ENCODE results near the gene FCHSD2. TPM values are rescaled to one million over a fixed set of nuclear protein-coding genes. Genes with fewer than 3 reads are reported as not detected.

Gene FCHSD2
- total RNA-seq, 1 experiment from 2014 or later = 9.8 TPM

DNA sequence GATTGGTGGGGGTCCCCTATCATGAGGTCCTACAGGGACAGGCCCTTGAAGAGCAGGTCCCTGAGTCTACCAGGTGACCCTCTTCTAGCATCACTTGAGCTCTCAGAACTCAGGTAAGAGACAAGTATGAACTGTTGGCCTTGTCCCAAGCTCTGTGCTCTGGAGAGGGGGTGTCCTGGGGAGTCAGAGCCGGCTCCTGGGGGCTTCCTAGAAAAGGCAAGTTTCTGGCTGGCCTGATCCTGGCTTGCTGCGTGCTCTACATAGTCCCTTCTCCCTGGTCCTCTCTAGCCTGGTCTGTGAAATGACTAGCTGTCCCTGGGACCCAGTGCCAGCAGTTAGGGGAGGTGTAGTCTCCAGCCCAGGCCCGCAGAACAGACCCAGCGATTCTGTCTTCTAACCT, 316.5 kb downstream of the FCHSD2 start:
- no peak for DNase-seq
- no peaks in the 10 kb centered on the region for H3K9me3 ChIP-seq (replicated peaks)
- H3K27ac ChIP-seq = no peak overlapping the region
- no peaks in the 10 kb centered on the region for H3K36me3 ChIP-seq
- no peak overlapping the region for H3K4me3 ChIP-seq
- no peaks in the 10 kb centered on the region for H3K27me3 ChIP-seq
- H3K4me1 ChIP-seq = no peaks in the 10 kb centered on the region

DNA sequence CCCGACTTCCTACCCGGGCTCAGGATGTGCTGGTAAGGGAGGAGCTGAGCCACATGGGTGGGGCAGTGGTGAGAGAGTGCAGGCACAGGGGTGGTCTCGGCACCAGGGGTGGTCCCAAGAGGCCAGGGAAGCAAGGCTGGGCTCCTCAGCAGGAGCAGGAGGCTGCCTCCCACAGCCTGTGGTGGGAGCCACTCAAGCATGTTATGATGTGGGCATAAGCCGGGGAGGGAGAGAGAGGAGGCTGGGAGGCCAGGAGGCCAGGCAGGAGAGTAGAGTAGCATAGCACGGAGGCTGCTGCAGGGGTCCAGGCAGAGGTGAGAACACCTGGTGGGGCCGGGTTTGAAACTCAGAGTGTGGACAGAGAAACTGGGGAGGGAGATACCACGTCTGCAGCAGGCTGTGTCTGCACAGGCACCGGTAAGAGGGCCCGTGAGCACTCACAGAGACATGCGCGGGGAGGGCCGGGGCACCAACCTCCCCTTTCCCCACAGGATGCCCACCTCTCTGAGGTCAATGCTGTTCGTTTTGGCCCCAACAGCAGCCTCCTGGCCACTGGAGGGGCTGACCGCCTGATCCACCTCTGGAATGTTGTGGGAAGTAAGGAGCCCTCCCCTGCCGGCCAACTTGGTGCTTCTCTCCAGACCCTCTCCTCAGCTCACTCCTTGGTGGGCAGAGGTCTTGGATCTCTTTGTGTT, 317.2 kb downstream of the FCHSD2 start:
- H3K9me3 ChIP-seq (replicated peaks) = no peaks in the 10 kb centered on the region
- no peak overlapping the region for H3K27ac ChIP-seq
- DNase-seq = no peak
- no peaks in the 10 kb centered on the region for H3K4me1 ChIP-seq
- H3K36me3 ChIP-seq = no peaks in the 10 kb centered on the region
- no peaks in the 10 kb centered on the region for H3K27me3 ChIP-seq
- H3K4me3 ChIP-seq = no peak overlapping the region

DNA sequence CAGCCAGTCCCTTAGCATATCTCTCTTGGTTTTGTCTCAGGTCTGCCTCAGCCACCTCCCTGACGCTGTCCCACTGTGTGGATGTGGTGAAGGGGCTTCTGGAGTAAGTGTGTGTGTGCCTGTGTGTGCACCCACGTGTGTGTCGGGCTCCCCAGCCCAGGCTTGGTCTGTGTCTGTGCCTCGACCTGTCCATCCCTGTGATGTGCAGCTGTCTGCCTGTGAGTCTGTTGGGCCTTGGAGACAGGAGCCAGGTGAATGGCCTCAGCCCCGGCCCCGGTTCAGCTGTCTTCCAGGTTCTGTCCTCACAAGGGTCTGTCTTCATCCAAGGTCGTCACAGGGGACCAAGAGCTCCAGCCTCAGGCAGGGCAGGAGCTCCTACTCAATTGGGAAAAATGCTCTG, 318.1 kb downstream of the FCHSD2 start:
- H3K4me3 ChIP-seq = no peak overlapping the region

DNA sequence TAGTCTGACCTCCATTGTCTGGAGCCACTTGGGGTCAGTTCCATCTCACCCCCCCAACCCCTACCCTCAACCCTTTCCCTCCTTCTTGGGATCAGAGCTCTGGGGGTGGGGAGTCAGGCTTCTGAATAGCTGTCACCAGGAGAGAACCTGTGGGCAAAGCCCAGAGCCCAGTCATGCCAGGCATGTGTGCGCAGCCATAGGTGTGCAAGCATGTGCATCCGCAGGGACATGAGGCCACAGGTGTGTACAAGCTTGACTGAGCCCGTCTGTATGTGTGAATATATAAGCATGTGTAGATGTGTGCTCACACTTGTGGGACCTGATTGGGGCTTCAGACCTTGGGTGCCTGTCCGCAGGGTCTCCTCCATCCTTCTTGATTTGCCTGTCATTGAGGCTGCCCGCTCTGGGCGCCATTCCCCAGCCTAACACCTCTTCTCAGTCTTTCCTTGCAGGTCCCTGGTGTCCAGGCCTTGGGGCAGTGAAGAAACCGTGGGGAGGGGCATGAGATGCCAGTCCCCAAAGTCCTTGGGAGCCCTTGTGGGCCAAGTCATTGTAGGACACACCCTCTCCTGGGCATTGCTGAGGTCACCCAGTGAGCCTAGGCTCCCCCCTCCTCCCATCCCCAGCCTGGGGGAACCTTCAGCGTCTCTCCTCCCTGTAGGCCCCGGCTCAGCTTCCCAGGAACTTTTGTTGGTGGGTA, 318.9 kb downstream of the FCHSD2 start:
- no peak for DNase-seq
- Histone ChIP-seq H3K27ac (no peak overlapping the region), H3K36me3 (no peaks in the 10 kb centered on the region), H3K4me1 (no peaks in the 10 kb centered on the region), H3K9me3 (replicated peaks) (no peaks in the 10 kb centered on the region), H3K4me3 (no peak overlapping the region), H3K27me3 (no peaks in the 10 kb centered on the region)

More for the DNA sequence above, 318.1 kb downstream of the FCHSD2 start:
- Histone ChIP-seq H3K36me3 (no peaks in the 10 kb centered on the region), H3K27ac (no peak overlapping the region), H3K4me1 (no peaks in the 10 kb centered on the region), H3K27me3 (no peaks in the 10 kb centered on the region), H3K9me3 (replicated peaks) (no peaks in the 10 kb centered on the region)
- no peak for DNase-seq

DNA sequence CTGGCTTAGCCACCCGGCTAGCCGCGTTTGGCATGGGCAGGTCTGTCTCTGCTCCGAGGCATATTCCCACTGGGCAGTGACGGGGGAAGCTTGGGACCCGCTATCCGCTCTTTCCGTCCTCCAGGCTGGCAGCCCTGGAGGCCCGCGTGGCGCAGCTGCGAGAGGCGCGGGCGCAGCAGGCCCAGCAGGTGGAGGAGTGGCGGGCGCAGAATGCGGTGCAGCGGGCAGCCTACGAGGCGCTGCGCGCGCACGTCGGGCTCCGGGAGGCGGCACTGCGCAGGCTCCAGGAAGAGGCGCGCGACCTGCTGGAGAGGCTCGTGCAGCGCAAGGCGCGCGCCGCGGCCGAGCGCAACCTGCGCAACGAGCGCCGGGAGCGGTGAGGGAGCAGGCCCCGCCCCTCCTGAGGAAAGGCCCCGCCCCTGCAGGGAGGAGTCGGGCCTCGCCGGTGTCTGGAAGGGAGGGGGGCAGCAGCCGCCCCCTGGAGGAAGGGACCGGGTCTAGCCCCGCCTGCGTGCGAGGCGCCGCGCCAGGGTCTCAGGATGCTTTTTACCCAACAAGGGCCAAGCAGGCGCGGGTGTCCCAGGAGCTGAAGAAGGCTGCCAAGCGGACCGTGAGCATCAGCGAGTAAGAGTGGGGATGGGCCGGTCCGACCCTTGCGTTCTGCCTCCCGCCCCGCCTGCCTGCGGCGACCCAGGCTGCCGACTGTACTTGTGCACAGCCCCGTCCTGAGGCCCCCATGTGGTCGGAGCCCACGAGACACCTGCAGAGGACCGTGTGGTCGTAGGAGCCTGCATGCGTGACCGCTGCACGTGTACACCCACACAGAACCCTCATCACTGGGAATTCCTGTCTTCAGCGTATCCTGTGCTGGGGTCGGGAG, 320.0 kb downstream of the FCHSD2 start:
- no peak for DNase-seq
- Histone ChIP-seq H3K27me3 (no peaks in the 10 kb centered on the region), H3K4me3 (no peak overlapping the region), H3K4me1 (no peaks in the 10 kb centered on the region), H3K27ac (no peak overlapping the region), H3K9me3 (replicated peaks) (no peaks in the 10 kb centered on the region), H3K36me3 (no peaks in the 10 kb centered on the region)

DNA sequence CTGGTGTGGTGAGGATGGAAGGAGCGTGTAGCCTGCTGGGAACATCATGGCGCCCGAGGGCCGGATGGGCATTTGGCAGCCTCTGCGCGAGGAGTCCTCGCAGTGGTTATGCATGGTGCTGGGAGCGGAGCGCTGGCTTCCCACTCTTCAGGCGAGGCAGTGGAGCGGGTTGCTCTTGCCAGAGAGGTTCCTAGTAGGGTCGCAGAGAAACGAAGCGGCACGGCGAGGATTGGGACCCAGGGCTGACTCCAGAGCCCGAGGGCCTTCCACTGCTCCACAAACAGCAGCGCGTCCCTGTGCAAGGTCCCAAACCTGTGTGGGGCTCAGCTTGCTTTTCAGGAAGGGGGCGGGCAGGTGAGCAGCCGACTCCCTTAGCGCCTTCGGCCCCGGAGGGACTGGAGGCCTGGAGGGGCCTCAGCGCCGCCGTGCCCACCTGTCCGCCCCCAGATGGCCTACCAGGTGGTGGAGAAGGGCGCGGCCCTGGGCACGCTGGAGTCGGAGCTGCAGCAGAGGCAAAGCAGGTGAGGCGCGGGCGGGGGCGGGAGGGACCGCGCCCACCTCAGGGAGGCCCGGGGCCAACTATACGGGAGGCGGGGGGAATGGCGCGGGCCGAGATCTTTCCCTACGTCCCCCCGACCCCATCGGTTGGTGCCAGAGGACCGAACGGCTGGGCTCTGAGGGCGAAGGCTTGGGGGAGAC, 320.7 kb downstream of the FCHSD2 start:
- H3K4me3 ChIP-seq = no peak overlapping the region
- DNase-seq = no peak
- H3K4me1 ChIP-seq = peaks cover 3% of the 10 kb centered on the region
- no peaks in the 10 kb centered on the region for H3K36me3 ChIP-seq
- H3K9me3 ChIP-seq (replicated peaks) = no peaks in the 10 kb centered on the region
- H3K27me3 ChIP-seq = no peaks in the 10 kb centered on the region
- H3K27ac ChIP-seq = no peak overlapping the region

DNA sequence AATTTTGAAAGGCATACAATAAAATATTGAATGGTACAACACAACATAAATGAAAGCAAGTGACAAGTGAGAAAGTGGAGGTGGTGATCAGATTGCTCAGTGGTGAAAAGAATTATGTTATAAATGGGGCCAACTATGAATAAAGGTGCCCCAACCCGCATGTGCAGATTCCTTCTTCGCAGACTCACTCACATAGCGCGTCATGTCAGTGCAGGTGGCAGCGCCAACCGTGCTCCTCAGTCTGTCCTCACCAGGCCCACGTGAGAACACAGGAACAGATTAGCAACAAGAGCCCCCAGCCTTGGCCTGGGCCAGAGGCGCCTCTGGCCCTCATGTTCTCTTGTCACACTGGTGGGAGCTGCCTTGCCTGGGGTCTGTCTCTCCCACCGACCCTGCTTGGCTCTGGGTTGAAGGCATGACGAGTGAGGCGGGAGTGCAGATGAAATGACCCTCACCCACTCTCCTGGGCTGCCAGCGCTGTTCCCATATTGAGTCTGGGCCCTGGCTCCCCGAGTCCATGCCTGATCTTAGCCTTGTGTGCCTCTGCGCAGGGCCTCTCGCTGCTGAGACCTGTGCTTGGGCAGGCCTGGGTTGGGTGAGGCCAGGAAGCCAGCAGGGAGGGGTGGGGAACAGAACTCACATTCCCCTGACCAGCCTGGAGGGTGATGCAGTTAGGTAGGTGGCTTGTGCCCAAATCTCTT, 321.5 kb downstream of the FCHSD2 start:
- no peak for DNase-seq
- H3K9me3 ChIP-seq (replicated peaks) = no peaks in the 10 kb centered on the region
- peaks cover 11% of the 10 kb centered on the region for H3K4me1 ChIP-seq
- H3K27me3 ChIP-seq = no peaks in the 10 kb centered on the region
- H3K27ac ChIP-seq = no peak overlapping the region
- no peak overlapping the region for H3K4me3 ChIP-seq
- H3K36me3 ChIP-seq = no peaks in the 10 kb centered on the region

DNA sequence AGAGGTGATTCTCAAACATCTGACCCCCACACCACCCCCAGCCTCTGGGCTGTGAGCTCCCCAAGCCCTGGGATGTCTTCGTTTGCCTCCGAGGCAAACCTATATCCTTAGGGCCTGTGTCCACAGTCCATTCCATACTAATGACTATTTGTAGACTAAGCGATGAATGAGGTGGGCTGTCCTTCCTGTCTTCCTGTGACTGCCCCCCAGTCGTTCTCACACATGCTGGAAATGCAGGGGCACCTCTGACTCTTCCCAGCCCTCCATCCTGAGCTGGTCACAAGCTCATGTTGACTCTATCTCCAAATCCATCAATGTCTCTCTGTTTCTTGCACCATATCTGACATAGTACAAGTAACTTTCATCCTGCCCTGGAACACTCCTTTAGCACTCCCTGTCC, 323.1 kb downstream of the FCHSD2 start:
- H3K27ac ChIP-seq = no peak overlapping the region
- no peaks in the 10 kb centered on the region for H3K9me3 ChIP-seq (replicated peaks)
- peaks cover 13% of the 10 kb centered on the region for H3K4me1 ChIP-seq
- no peak for DNase-seq
- H3K4me3 ChIP-seq = no peak overlapping the region
- no peaks in the 10 kb centered on the region for H3K27me3 ChIP-seq
- H3K36me3 ChIP-seq = no peaks in the 10 kb centered on the region

DNA sequence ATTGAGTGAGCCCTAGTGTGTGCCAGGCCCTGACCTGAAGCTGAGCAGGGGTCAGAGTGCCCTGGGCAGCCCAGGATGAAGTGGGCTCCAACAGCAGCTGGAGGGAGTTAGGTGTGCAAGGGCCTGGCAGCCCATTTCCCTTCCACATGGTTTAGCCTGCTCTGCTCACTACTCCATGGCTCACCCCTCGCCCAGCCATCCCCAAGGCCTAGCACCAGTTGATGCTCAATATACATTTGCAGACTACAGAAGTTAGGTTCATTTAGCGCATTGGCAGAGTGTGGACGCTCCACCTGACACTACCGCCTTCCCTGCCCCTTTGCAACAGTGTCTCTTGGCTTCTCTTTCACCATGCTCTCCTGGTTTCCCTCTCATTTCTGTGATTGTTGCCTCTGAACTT, 324.2 kb downstream of the FCHSD2 start:
- Histone ChIP-seq H3K27me3 (no peaks in the 10 kb centered on the region), H3K4me3 (no peak overlapping the region), H3K4me1 (peaks cover 13% of the 10 kb centered on the region), H3K27ac (no peak overlapping the region), H3K9me3 (replicated peaks) (no peaks in the 10 kb centered on the region), H3K36me3 (no peaks in the 10 kb centered on the region)
- DNase-seq = no peak

DNA sequence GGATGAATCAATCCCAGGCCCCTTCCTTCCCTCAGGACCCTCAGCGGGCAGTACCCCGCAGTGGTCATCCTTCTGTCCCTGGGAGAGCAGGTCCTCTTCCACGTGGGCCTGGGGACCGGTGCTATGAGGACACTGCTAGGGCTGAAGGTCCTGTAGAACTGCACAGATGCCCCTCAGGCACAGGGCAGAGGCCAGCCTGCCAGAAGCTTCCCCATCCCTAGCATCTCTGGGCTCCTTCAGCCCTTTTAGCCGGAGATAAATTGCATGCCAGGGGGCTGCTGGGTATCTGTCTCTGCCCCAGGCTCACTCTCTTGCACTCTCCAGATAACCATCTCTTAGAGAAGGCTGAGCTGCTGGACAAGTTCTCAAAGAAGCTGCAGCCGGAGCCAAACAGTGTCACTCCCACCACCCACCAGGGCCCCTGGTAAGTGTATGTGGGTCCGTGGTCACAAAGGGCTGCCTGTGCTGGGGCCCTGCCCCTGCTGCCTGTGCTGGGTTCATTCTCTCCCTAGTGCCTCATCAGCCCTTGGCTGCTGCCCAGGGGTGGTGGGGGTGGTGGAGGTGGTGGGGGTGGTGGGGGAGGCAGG, 325.6 kb downstream of the FCHSD2 start:
- Histone ChIP-seq H3K4me1 (peaks cover 17% of the 10 kb centered on the region), H3K27ac (no peak overlapping the region), H3K36me3 (no peaks in the 10 kb centered on the region), H3K4me3 (no peak overlapping the region), H3K27me3 (no peaks in the 10 kb centered on the region), H3K9me3 (replicated peaks) (no peaks in the 10 kb centered on the region)
- peak; percentile 65 for DNase-seq

DNA sequence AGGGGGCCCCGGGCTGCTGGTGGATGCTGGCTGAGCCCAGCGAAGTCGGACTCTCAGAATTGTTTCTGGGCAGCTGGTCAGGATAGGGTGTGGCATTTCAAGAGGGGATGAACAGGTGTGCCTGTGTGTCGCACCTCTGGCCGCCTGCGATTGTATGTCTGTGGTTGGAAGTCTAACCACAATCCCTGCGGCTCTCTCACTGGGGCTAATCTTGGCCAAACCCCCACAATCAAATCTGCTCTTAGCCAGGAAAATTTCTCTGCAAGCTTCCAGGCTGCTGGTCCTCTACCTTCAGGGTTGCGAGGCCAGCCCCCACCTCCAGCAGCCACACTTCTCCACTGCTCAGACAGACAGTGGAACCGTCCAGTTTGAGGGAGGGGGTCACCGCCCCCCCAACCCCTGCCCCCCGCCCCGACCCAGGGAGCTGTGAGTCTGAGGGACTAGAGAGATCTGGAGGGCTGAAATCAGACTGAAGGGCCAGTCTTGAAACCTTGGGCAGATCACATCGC, 327.0 kb downstream of the FCHSD2 start:
- peak; percentile 87 to 90 for DNase-seq
- no peaks in the 10 kb centered on the region for H3K36me3 ChIP-seq
- H3K4me3 ChIP-seq = peak overlapping the region; percentile 74
- no peaks in the 10 kb centered on the region for H3K9me3 ChIP-seq (replicated peaks)
- H3K27ac ChIP-seq = peak overlapping the region; percentile 92
- H3K4me1 ChIP-seq = peaks cover 17% of the 10 kb centered on the region
- H3K27me3 ChIP-seq = no peaks in the 10 kb centered on the region

DNA sequence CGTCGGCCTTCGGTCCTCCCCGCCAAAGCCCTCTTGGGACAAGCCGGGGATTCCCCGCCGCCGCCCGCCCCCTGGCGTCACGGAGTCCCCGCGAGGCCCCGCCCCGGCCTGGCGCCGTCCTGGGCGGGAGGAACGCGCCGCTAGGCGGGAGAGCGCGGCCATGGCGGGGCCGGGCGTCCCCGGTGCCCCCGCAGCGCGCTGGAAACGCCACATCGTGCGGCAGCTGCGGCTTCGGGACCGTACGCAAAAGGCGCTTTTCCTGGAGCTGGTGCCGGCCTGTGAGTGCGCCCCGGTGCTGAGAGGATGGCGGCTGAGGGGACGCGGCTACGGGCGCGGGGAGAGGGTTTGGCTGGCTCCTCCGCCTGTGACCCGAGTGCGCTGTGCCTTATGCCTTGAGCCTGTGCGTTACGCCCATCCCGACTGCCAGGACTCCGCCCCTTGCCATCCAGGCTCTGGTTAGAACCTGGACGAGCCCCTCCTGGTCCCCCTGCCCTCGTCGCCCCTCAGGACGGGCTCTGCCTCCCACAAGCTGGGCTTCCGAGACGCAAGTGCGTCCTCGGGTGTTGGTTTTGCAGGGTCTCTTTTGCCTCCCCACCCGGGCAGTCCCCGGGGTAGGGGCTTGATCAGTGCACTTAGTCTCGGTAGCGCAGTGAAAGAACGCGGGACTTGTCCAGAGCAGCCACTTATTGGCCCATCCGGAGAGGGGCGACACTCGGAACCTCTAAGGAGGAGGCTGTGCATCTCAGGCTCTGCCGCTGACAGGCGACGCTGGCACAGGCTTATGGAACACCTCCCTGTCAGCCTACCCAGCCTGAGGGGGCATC, 327.6 kb downstream of the FCHSD2 start, which contains the start of gene ATG16L2:
TSS of gene ATG16L2 (plus strand) at position 126 of the 824 bp plus-strand sequence. CDS start at position 161, 35 bp downstream.
- DNase-seq = peak; percentile 82 to 87
- H3K9me3 ChIP-seq (replicated peaks) = no peaks in the 10 kb centered on the region
- H3K4me1 ChIP-seq = peaks cover 17% of the 10 kb centered on the region
- H3K27ac ChIP-seq = peak within 1 kb of the TSS; percentile 92
- peak within 1 kb of the TSS; percentile 74 for H3K4me3 ChIP-seq
- H3K36me3 ChIP-seq = no peaks in the 10 kb centered on the region
- no peaks in the 10 kb centered on the region for H3K27me3 ChIP-seq

DNA sequence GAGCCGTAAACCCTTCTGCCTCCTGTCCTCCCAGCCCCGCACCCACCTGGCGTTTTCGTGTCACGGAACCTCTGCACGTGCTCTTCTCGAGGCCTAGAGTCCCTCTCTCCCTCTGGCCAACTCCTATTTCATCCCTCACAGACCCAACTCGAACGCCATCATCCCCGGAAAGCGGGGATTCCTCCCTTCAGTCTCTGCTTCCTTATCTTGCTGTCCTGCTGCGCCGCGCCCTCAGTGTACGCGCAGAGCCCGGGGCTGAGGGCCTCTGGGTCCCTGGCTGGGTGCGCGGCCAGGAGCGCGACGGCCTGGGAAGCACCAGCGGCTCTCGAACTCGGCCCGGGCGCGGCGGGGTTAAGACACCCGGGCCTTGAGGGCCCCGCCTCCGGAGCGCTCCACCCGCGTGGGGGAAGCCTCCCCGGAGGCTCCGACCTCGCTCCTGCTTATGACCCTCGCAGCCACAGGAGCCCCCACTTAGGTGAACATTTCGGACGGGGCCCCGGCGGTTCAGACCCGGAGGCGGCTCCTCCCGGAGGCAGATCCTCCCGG, 328.3 kb downstream of the FCHSD2 start:
- peak overlapping the region; percentile 92 for H3K27ac ChIP-seq
- H3K36me3 ChIP-seq = no peaks in the 10 kb centered on the region
- DNase-seq = peak; percentile 80 to 83
- H3K4me3 ChIP-seq = peak overlapping the region; percentile 74
- no peaks in the 10 kb centered on the region for H3K27me3 ChIP-seq
- no peaks in the 10 kb centered on the region for H3K9me3 ChIP-seq (replicated peaks)
- H3K4me1 ChIP-seq = peaks cover 17% of the 10 kb centered on the region
